ENCODE data around the gene DNAI1. TPM values are rescaled to one million over a fixed set of nuclear protein-coding genes. Genes with fewer than 3 reads are reported as not detected.

DNAI1 gene
- total and polyA plus RNA-seq, 2 of the 13 experiments (the other 11 are each of a cell fraction or from before 2014, with no cell fraction given) = not detected

GRCh38 chr9:34465468-34465867 is 6.9 kb downstream of the DNAI1 start:
- Histone ChIP-seq H4K20me1 (ENCODE audit: insufficient read depth, low read length) (no peaks in the 10 kb centered on the region), H2AFZ (ENCODE audit: low read length) (no peak overlapping the region), H3K9me3 (ENCODE audit: low read length) (no peaks in the 10 kb centered on the region), H3K4me3 (replicated peaks in 1 of 3; ENCODE audit: insufficient read depth in 1 of 3, low read depth in 2 of 3, low read length in 3 of 3) (no peak overlapping the region), H3K27me3 (ENCODE audit: control insufficient read depth in 1 of 2, insufficient read depth in 2 of 2, low read length in 2 of 2) (no peaks in the 10 kb centered on the region), H3K4me1 (ENCODE audit: insufficient read depth, low read length) (no peaks in the 10 kb centered on the region), H3K79me2 (ENCODE audit: insufficient read depth, low read length) (no peaks in the 10 kb centered on the region), H3K9ac (ENCODE audit: insufficient read depth, low read depth, low read length) (no peak overlapping the region), H3K27ac (ENCODE audit: extremely low read length, insufficient read depth, low read length) (no peak overlapping the region), H3K36me3 (replicated peaks in 1 of 2; ENCODE audit: control insufficient read depth in 1 of 2, insufficient read depth in 2 of 2, low read length in 2 of 2) (no peaks in the 10 kb centered on the region), H3K4me2 (ENCODE audit: low read depth, low read length) (no peak overlapping the region)
- BruUV-seq (replicated peaks) = no TSS peak
- ATAC-seq (no peak), FAIRE-seq (no peak), DNase-seq (ENCODE audit: low spot score) (no peak)
- intact Hi-C loops (cut with micrococcal nuclease; ENCODE audit: unreplicated experiment) (no loop called here), in situ Hi-C loops (cut with HindIII; ENCODE audit: extremely low pct_ligation_motif_present, low pct_unique_long_range_greater_than_20kb) (no loop called here)
- CTCF ChIA-PET (ENCODE audit: low intra/inter-chr PET ratio, low total read pairs) = no interaction called here
- POLR2A ChIA-PET = no interaction called here
- TF ChIP-seq GTF3A (CRISPR knock-in tag; conservative IDR thresholded peaks at IDR 0.05) = no peak
- TF ChIP-seq RBAK (CRISPR knock-in tag; IDR thresholded peaks at IDR 0.05) = no peak
- TF ChIP-seq HINFP (CRISPR knock-in tag; IDR thresholded peaks at IDR 0.05; ENCODE audit: low read depth) = no peak
- TF ChIP-seq BCL6 (CRISPR knock-in tag; IDR thresholded peaks at IDR 0.05) = no peak
- TF ChIP-seq U2AF1 (optimal IDR thresholded peaks at IDR 0.05; ENCODE audit: low read depth, low read length) = no peak
- no peak for TF ChIP-seq MAFK (conservative IDR thresholded peaks at IDR 0.05 in 1 of 2, IDR thresholded peaks at IDR 0.05 in 1 of 2; ENCODE audit: low read length in 2 of 2)
- TF ChIP-seq PAX8 (CRISPR knock-in tag; IDR thresholded peaks at IDR 0.05; ENCODE audit: borderline replicate concordance) = no peak
- TF ChIP-seq MBNL3 (CRISPR knock-in tag; conservative IDR thresholded peaks at IDR 0.05) = no peak
- no peak for TF ChIP-seq FUBP1 (CRISPR knock-in tag; IDR thresholded peaks at IDR 0.05; ENCODE audit: borderline replicate concordance)
- TF ChIP-seq MED1 (CRISPR knock-in tag; IDR thresholded peaks at IDR 0.05) = no peak
- 0% methylated on average over 1 of the region's 1 CpG for WGBS (ENCODE audit: low lambda C conversion rate)

Measured in HepG2 (cell line).